Stimulated activated CD8-positive, alpha-beta memory T cell treated with anti-CD3 and anti-CD28 coated beads, Interleukin-15, amount 100 ng/mL, for 48 hours (primary cell): ENCODE results near the gene FNIP1.
"Not testable (repeated sequence)": the region's sequence is repeated elsewhere in the genome, so short reads cannot be mapped to it uniquely, and the experiment has no call there.

Experiments
- DNase-seq, 2 donors: peaks; one replicate each; pipeline ENCODE4 v3.0.0-alpha.2; 2020; ENCODE audit warnings: low read depth in 2 of 2

The FNIP1 gene

DNA sequence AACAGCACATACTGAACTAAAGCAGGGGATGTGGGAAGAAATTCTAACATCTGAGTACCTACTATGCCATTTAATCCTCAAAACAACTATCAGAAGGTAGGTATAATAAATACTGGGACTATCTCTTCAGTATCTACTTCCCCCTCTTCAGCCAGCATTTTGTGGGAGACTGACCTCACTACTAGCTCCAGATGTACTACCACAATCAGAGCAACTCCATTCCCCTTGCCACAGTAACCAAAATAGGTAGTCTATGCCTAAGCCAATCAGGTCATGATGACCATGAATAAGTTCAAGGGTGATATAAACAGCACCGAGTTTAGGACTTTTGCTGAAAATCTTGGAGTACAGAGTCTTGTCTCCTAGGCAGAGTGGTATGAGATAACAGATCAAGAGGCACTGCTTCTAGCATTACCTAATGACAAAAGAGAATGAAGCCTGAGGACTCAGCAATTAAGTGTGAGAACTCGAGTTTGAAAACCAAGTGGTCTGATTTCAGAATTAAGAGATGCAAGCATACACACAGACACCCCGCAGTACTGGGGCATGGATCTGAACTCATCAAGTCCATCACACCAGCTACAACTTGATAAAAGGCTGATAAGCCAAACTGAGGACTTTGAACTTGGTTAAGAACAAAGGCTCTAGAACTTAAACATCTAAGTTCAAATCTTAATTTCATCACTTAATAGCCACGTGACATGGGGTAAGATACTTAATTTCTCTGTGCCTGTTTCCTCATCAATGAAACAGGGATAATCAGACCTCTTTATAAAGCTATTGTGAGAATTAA lies 9.7 kb downstream of the FNIP1 start:
- no peak for DNase-seq

DNA sequence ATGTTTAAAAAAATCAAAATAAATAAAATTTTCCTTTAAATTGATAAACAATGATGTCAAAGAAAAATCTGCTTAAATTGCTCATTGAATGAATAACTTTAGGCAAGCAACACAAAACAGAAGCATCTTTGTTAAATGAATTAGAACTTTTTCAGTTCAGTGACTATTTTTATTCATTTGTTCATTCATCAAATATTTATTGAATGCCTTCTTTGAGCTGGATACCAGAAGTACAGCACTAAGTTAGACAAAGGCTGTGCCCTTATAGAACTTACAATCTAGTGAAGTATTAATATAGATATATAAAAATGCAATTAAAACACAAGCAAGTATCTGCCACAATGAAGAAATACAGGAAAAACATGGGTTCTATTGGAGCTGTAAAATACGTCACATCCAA lies 10.8 kb downstream of the FNIP1 start:
- no peak for DNase-seq

DNA sequence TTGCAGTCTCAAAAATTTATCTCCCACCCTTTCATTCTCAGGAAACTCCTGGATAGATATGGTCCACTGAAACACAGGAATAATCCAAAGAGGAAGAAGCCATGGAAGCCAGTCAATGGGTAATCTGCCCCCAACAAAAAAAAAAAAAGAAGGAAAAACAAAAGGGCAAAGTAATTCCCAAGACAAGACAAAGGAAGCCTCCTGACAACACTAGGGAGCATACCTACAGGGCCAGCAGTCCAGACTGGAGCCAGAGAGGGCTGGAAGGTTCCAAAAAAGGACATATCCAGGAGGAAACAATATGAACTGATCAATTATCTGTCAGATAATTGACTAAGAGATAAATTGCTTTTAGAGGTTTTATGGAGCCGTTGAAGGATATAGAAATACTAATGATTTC lies 12.9 kb downstream of the FNIP1 start:
- DNase-seq, result no peak

DNA sequence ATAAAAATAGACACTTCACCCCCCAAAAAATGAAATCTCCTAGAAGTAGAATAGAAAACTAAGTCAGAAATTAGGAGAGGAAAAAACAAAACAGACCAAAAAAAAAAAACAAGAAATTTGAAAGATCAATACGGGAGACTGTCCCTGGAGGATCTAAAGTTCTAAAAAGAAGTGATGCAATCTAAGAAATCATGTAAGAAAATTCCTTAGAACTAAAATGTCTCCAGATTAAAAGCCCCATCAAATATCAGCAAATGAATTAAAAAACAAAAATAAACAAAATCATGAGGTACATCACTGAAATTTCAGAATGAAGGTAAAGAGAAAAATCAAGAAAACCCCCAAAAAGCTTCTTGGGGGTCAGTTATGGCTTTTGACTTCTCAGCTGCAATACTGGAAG lies 13.5 kb downstream of the FNIP1 start:
- DNase-seq, result no peak

DNA sequence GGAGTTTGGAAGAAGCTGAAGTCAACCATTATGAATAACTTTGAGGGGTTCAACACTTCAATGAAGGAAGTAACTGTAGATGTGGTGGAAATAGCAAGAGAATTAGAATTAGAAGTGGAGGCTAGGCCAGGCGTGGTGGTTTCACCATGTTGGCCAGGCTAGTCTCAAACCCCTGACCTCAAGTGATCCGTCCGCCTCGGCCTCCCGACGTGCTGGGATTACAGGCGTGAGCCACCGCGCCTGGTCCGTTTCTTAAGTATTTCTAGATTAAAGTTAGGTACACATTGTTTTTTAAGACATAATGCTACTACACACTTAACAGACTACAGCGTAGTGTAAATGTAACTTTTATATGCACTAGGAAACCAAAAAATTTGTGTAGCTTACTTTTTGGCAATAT lies 14.1 kb downstream of the FNIP1 start:
- no peak for DNase-seq

DNA sequence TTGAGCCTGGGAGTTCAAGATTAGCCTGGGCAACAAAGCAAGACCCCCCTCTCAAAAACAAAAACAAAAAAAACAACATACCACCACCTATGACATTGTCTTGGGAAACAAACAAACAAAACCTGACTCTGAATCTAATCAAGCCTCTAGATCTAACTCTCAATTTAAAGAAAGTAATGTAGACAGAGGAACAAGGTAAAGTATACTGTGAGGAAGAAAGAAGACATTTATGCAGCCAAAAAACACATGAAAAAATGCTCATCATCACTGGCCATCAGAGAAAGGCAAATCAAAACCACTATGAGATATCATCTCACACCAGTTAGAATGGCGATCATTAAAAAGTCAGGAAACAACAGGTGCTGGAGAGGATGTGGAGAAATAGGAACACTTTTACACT lies 18.7 kb downstream of the FNIP1 start:
- DNase-seq, result not testable (repeated sequence)

DNA sequence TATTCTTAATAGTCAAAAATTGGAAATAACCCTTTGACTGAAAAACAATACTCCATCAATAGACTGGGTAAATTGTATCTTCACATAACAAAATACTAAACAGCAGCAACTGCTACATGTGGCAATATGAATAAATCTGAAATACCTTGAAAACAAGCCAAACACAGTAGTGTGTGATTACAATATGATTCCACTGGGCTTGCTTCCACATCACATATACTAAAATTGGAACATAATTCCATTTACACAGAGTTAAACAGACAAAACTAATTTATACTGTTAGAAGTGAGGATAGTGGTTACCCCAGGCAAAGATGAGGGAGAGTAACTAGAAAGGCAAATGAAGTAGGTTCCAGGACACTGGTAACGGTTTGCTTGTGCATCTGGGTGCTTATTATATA lies 20.4 kb downstream of the FNIP1 start:
- DNase-seq, result no peak

DNA sequence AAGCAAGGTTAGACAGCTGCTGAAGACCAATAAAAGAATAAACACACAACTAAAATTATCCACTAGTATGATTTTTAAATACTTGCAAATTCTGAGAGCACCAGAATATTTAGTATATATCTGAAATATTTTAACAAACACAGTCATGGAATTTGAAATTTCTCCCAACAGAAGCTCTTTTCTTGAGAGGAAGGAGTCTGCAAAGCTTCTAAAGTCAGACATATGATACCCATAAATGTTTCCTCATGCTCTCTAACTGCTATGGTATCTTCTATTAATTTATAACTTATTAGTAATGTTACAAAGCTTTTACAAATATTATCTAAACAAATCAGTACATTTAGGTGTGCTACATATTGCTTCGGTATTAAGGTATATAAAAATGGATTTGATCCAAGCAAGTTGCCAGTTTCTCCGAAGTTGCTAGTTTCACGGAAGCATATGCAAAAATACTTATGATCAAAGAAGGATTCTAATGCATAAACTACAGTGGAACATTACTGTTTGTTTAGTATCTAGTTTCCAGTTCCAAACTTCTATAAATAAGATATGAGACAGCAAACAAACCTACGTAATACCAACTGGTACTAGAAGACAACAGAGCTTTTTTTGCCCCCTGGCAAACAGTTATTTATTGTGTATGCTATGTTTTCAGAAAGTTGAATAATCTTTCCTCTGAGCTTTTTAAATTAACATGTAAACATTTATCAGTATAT lies 22.0 kb downstream of the FNIP1 start:
- no peak for DNase-seq

DNA sequence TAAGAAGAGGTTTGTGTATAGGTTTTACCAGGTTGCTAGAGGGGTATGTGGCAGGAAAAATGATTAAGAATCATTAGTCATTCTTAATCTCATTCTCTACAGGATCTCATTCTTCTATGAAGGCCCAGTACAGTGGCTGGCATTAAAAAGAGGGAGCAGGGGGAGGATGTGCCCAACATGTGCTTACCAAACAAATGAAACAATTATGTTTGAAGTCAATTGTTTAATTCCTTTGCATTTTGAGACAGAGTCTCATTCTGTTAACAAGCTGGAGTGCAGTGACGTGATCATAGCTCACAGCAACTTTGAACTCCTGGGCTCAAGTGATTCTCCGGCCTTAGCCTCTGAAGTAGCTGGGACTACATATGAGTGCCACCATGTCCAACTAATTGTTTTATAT lies 23.0 kb downstream of the FNIP1 start:
- no peak for DNase-seq

DNA sequence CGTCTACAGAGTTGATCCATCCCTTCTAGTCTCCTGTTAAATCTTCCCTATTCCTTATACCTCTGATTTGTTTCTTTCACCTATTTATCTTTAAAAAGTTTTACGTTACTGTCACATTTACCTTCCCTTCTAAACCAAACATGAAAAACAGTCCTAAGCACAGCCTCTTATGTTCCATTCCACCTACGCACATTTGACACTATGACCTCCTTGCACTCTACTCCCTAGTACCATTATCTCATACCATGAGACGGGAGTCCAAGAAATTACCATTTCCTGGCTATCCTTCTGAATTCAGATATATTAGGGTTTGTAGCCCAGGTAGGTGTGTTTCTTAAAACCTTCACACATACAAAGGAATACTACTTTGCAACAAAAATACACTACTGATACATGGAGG lies 25.1 kb downstream of the FNIP1 start:
- no peak for DNase-seq

DNA sequence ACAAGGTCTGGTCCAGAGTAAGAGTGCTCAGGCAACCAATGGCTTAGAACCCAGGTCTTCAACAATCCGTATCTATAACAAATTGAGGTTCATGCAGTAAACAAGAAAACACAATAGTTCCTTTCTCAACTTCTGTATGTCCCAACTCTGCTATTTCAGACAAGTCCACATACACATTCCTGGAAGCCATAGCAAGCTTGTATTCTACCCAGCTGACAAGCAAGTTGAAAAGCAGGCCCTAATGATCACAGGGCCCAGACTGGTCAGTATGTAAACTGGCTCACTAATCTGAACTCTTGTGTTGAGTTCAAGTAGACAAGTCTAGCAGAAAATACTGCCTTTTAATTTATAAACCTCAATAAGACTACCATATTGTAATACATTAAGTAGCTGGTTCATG lies 26.9 kb downstream of the FNIP1 start:
- no peak for DNase-seq

DNA sequence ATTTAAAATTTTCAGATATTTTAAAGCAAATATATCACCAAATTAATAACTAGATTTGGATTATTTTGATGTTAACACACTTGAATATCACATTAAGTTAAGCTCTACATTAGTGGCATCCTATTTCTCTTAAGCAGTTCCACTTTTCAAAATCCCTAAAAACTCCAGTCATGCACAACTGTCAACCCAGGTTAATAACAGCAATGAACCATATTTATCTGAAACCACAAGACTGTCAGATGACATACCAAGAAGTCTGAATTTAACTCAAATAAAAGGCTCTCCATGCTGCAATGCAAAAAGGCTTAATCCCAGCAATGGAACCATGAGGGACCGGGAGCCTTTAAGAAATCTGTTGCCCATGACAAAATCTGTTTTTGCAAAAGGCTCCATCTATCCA lies 27.5 kb downstream of the FNIP1 start:
- DNase-seq, result no peak

DNA sequence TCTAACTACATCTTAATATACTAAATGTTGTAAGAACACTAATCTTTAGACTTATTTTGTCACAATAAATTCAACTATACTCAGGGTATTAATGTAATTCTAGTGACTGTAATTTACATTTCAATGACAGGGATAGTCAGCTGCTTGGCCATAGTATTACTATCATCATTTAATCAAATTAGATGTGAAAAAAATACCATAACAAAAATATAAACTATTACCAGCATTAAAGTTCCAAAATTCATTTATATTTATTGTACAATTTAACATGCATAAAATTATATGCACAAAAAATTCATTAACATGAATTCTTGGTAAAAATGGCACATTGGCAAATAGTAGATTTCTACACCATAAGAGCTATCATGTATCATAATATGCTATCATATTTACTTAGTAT lies 28.9 kb downstream of the FNIP1 start:
- DNase-seq, result no peak

DNA sequence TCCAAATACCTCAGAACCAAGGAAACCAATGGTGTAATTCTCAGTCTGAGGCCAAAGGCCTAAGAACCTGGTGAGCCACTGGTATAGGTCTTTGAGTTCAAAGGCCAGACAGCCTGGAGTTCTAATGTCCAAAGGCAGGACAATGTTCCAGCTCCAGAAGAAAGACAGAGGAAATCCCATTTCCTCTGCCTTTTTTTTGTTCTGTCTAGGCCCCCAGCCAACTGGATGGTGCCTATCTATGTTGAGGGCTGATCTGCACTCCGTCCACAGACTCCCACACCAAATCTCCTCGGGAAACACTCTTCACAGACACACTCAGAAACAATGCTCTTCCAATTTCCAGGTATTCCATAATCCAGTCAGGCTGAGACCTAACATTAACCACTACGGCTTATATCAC lies 30.1 kb downstream of the FNIP1 start:
- DNase-seq, result no peak

DNA sequence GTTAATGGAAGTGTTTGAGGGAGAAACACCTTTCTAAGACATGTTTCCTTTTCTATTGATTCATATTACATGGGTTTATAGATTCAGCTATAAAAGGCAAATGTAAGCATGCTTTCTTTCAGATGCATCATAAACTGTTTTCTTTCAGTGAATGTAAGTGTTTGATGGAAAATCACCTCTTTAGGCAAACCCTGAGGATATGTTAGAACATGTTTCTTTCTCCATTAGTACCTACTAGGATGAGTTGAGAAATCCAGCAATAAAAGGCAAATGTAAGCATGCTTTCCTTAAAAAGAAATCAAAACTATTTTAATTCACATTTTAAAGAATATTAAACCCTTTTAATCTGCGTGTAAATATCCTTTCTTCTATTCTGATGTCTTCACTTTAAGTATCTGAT lies 31.6 kb downstream of the FNIP1 start:
- DNase-seq, result no peak

DNA sequence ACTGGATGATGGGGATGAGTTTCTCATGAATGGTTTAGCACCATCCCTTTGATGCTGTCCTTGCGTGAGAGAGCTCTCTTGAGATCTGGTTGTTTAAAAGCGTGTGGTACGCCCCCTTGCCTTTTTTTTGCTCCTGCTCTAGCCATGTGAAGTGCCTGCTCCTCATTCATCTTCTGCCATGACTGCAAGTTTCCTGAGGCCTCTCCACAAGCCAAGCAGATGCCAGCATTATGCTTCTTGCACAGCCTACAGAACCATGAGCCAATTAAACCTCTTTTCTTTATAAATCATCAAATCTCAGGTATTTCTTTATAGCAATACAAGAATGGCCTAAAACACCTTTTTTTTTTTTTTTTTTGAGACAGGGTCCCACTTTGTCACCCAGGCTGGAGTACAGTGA lies 32.8 kb downstream of the FNIP1 start:
- no peak for DNase-seq

DNA sequence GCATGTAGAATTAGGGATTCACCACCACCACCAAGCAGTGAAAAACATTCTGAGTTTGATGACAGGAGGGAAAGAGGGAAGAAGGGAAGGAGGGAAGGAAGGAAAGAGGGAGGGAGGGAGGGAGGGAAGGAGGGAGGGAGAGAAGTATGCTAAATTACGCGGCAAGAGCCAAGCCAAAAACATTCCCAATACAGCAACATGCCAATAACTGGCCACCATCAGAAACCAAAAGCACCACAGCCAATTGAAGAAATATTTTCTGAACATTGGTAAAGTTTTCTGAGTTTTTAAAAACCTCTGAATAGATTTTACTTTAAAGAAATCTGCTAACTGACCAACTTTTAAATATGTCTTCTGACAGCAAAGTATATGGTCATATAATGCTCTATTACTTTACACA lies 36.0 kb downstream of the FNIP1 start:
- no peak for DNase-seq

DNA sequence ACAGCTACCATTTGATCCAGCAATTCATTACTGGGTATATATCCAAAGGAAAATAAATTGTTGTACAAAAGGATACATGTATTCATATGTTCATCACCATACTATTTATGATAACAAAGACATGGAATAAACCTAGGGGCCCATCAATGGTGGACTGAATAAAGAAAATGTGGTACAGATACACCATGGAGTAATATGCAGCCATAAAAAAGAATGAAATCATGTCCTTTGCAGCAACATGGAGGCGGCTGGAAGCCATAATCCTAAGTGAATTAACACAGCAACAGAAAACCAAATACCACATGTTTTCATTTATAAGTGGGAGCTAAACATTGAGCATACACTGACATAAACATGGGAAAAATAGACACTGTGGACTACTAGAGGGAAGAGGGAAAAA lies 37.1 kb downstream of the FNIP1 start:
- no peak for DNase-seq

DNA sequence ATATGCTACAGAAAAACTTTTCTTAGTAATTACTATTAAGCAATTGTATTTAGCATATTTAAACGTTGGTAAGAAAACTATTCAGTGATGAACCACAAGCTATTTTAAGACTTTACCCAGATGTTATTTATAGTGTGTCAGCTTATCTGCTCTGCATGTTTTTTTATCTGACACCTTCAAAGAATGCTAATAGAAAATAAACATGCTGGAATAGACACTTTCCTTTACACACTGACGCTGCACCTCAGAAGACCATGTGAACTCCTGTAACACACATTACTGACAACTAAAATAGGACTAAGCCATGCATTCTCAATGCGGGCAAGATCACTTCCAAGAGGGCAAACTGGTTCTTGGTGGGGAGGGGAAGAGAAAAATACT lies 38.3 kb downstream of the FNIP1 start:
- DNase-seq, result no peak

DNA sequence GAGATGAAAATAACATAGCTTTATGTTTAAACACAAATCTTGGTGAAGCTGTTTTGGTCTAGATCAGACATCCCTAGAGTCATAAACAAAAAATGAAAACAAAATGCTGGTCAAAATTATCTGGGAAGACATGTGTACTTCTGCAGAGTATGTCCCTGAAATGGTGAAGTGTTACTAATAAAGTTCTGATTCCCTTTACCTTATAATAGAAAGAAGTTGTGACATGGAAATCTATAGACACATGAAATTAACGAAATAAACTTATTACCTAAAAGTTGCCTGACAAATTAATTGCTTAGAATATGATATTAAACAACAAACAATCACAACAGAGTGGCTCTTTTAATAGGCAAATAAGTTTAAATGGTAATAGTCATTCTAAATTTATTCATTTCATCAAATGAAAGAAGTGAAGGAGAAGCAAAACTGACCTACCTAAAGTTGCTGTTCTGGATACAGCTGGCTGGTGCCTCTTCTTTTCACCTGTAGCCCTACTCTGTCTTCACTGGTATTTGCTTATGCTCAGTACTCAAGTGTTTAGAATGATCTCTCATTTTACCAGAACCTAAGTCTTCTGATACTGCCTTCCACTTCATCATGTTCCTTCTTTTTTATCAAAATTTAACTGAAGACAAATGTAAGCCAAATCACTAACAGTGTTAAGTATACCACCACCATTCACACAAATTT lies 38.8 kb downstream of the FNIP1 start:
- no peak for DNase-seq

DNA sequence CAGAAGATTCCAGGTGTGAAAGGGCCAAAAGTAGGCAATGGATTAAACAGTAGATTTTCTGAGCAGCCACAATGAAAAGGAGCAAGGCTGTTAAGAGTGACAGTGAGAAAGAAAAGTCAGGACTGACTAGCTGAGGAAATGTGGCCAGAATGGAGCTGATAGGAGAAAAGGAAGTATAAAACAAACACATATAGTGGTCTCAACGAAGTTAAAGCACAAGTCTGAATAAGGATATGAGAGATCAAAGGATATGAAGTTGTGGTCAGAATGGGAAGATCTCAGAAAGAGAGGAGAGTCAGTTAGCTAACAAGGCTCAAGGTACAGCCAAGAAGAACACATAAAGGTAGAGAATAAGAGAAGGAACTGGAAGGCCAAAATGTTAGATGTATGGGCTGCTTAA lies 39.9 kb downstream of the FNIP1 start:
- no peak for DNase-seq

DNA sequence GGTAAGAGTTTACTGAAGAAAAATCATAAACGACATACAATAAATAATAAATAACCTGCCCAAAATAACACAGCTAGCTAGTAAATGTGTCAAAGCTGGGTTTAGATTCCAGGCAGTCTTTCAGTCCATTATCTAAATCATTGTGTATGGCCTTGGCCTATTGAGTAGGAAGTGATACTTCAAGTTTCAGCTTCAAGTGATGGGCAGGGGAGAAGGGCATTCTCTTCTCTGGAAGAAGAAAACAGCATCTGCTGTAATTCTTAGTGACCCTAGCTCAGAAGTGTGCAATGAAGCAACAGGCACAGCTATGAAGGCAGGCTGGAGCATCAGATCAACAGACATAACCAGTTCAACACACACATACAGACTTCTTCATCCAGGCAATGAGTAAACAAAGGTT lies 42.5 kb downstream of the FNIP1 start:
- no peak for DNase-seq

DNA sequence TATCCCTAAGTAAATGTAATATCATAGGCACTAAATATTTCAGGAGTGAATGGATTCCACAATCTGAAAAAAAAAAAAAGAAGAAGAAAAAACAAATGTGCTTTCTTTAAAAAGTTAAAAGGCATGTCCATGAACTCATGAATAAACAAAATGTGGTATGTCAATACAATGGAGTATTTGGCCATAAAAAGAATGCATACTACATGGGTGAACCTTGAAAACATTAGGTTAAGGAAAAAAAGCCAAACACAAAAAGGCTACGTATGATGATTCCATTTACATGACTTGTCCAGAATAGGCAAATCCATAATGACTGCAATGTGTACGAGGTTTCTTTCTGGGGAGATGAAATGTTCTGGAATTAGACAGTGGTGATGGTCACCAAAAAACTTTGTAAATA lies 45.3 kb downstream of the FNIP1 start:
- DNase-seq, result no peak
